ENCODE results near the gene SLC25A22.

Gene SLC25A22

GRCh38 chr11:769887-770641, 28.0 kb downstream of the SLC25A22 start:
- Histone ChIP-seq H3K4me1 (ENCODE audit: insufficient read depth, low read length, severe bottlenecking) (peaks cover 2% of the 10 kb centered on the region), H3F3A (ENCODE audit: insufficient read depth, low read length) (no peaks in the 10 kb centered on the region), H2AFZ (ENCODE audit: low read length) (no peak overlapping the region), H3K27me3 (ENCODE audit: insufficient read depth, low read length) (no peaks in the 10 kb centered on the region), H3K9me3 (ENCODE audit: low read length) (no peaks in the 10 kb centered on the region), H3K27ac (ENCODE audit: low read depth, low read length, poor library complexity, severe bottlenecking) (no peak overlapping the region), H3K36me3 (ENCODE audit: insufficient read depth, low read length) (peaks cover 70% of the 10 kb centered on the region), H3K4me2 (ENCODE audit: low read length) (no peak overlapping the region), H3K9ac (ENCODE audit: low read length) (no peak overlapping the region), H4K20me1 (ENCODE audit: insufficient read depth, low read length) (no peaks in the 10 kb centered on the region), H3K4me3 (ENCODE audit: low read depth, low read length, poor library complexity, severe bottlenecking) (no peak overlapping the region), H3K79me2 (ENCODE audit: insufficient read depth, low read length) (peaks cover 2% of the 10 kb centered on the region; the same call in 1 of the 2 replicates), H3K9me2 (ENCODE audit: low read depth, low read length) (no peaks in the 10 kb centered on the region)
- TF ChIP-seq CTCF (IDR thresholded peaks at IDR 0.05; ENCODE audit: low read length) (no peak), EZH2 (IDR thresholded peaks at IDR 0.05; ENCODE audit: borderline replicate concordance, low read length) (no peak)

- no peak overlapping the region for H2AFZ ChIP-seq (ENCODE audit: low read length)
- no peaks in the 10 kb centered on the region for H3K9me3 ChIP-seq (ENCODE audit: low read length)
- H3K4me3 ChIP-seq (ENCODE audit: low read depth, low read length, poor library complexity, severe bottlenecking) = no peak overlapping the region
- peaks cover 5% of the 10 kb centered on the region for H3K4me1 ChIP-seq (ENCODE audit: insufficient read depth, low read length, severe bottlenecking)
- no peak for TF ChIP-seq CTCF (IDR thresholded peaks at IDR 0.05; ENCODE audit: low read length)
- TF ChIP-seq EZH2 (IDR thresholded peaks at IDR 0.05; ENCODE audit: borderline replicate concordance, low read length) = no peak
- no peaks in the 10 kb centered on the region for H4K20me1 ChIP-seq (ENCODE audit: insufficient read depth, low read length)
- H3K9ac ChIP-seq (ENCODE audit: low read length) = no peak overlapping the region
- no peaks in the 10 kb centered on the region for H3K27me3 ChIP-seq (ENCODE audit: insufficient read depth, low read length)
- no peaks in the 10 kb centered on the region for H3F3A ChIP-seq (ENCODE audit: insufficient read depth, low read length)
- peaks cover 74% of the 10 kb centered on the region for H3K36me3 ChIP-seq (ENCODE audit: insufficient read depth, low read length)
- no peaks in the 10 kb centered on the region for H3K9me2 ChIP-seq (ENCODE audit: low read depth, low read length)
- no peak overlapping the region for H3K4me2 ChIP-seq (ENCODE audit: low read length)
- no peaks in the 10 kb centered on the region for H3K79me2 ChIP-seq (ENCODE audit: insufficient read depth, low read length)
- no peak overlapping the region for H3K27ac ChIP-seq (ENCODE audit: low read depth, low read length, poor library complexity, severe bottlenecking)
Observed at GRCh38 chr11:767238-767637, 30.8 kb downstream of the SLC25A22 start.

- TF ChIP-seq CTCF (IDR thresholded peaks at IDR 0.05; ENCODE audit: low read length) (no peak), EZH2 (IDR thresholded peaks at IDR 0.05; ENCODE audit: borderline replicate concordance, low read length) (no peak)
- no peaks in the 10 kb centered on the region for H3K27me3 ChIP-seq (ENCODE audit: insufficient read depth, low read length)
- no peak overlapping the region for H3K4me3 ChIP-seq (ENCODE audit: low read depth, low read length, poor library complexity, severe bottlenecking)
- H2AFZ ChIP-seq (ENCODE audit: low read length) = no peak overlapping the region
- no peaks in the 10 kb centered on the region for H3K9me3 ChIP-seq (ENCODE audit: low read length)
- H4K20me1 ChIP-seq (ENCODE audit: insufficient read depth, low read length) = no peaks in the 10 kb centered on the region
- no peaks in the 10 kb centered on the region for H3K9me2 ChIP-seq (ENCODE audit: low read depth, low read length)
- H3K4me2 ChIP-seq (ENCODE audit: low read length) = no peak overlapping the region
- H3K36me3 ChIP-seq (ENCODE audit: insufficient read depth, low read length) = peaks cover 75% of the 10 kb centered on the region
- H3K9ac ChIP-seq (ENCODE audit: low read length) = no peak overlapping the region
- peaks cover 5% of the 10 kb centered on the region for H3K4me1 ChIP-seq (ENCODE audit: insufficient read depth, low read length, severe bottlenecking)
- H3F3A ChIP-seq (ENCODE audit: insufficient read depth, low read length) = no peaks in the 10 kb centered on the region
- no peaks in the 10 kb centered on the region for H3K79me2 ChIP-seq (ENCODE audit: insufficient read depth, low read length)
- no peak overlapping the region for H3K27ac ChIP-seq (ENCODE audit: low read depth, low read length, poor library complexity, severe bottlenecking)
Observed at GRCh38 chr11:766936-767210, 31.2 kb downstream of the SLC25A22 start.
